ENCODE measurements around the gene ZNF335. TPM values are rescaled to one million over a fixed set of nuclear protein-coding genes. Genes with fewer than 3 reads are reported as not detected.

ZNF335 gene
- total and polyA plus RNA-seq, 2 of the 13 experiments (the other 11 are each of a cell fraction or from before 2014, with no cell fraction given) = 9.7 to 13.7 TPM

- TF ChIP-seq KDM2A (CRISPR knock-in tag; IDR thresholded peaks at IDR 0.05; ENCODE audit: borderline replicate concordance, low read depth) (peak; percentile 14; the same call in 1 of the 2 replicates), HNF4A (CRISPR knock-in tag; IDR thresholded peaks at IDR 0.05) (peak; percentile 24; the same call in 1 of the 2 replicates), RAD21 (CRISPR knock-in tag; IDR thresholded peaks at IDR 0.05) (peak; percentile 25; the same call in 1 of the 2 replicates), ZNF432 (CRISPR knock-in tag; IDR thresholded peaks at IDR 0.05; ENCODE audit: borderline replicate concordance) (no peak), ZNF816 (CRISPR knock-in tag; IDR thresholded peaks at IDR 0.05; ENCODE audit: borderline replicate concordance) (peak; percentile 59; the same call in 1 of the 2 replicates), AHDC1 (CRISPR knock-in tag; IDR thresholded peaks at IDR 0.05; ENCODE audit: borderline replicate concordance) (peak; percentile 51; the same call in 1 of the 2 replicates), ZNF335 (CRISPR knock-in tag; IDR thresholded peaks at IDR 0.05) (peak; percentile 38; the same call in 1 of the 2 replicates), BCL6 (CRISPR knock-in tag; IDR thresholded peaks at IDR 0.05) (no peak), NCOR1 (IDR thresholded peaks at IDR 0.05; ENCODE audit: borderline replicate concordance, low read length) (0 out of 2 replicates have a peak, but pooled peaks have one; percentile 19), RCOR2 (CRISPR knock-in tag; IDR thresholded peaks at IDR 0.05) (0 out of 2 replicates have a peak, but pooled peaks have one; percentile 18)
- TF ChIP-seq, protein P1, sequence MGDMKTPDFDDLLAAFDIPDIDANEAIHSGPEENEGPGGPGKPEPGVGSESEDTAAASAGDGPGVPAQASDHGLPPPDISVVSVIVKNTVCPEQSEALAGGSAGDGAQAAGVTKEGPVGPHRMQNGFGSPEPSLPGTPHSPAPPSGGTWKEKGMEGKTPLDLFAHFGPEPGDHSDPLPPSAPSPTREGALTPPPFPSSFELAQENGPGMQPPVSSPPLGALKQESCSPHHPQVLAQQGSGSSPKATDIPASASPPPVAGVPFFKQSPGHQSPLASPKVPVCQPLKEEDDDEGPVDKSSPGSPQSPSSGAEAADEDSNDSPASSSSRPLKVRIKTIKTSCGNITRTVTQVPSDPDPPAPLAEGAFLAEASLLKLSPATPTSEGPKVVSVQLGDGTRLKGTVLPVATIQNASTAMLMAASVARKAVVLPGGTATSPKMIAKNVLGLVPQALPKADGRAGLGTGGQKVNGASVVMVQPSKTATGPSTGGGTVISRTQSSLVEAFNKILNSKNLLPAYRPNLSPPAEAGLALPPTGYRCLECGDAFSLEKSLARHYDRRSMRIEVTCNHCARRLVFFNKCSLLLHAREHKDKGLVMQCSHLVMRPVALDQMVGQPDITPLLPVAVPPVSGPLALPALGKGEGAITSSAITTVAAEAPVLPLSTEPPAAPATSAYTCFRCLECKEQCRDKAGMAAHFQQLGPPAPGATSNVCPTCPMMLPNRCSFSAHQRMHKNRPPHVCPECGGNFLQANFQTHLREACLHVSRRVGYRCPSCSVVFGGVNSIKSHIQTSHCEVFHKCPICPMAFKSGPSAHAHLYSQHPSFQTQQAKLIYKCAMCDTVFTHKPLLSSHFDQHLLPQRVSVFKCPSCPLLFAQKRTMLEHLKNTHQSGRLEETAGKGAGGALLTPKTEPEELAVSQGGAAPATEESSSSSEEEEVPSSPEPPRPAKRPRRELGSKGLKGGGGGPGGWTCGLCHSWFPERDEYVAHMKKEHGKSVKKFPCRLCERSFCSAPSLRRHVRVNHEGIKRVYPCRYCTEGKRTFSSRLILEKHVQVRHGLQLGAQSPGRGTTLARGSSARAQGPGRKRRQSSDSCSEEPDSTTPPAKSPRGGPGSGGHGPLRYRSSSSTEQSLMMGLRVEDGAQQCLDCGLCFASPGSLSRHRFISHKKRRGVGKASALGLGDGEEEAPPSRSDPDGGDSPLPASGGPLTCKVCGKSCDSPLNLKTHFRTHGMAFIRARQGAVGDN (CRISPR knock-in tag; IDR thresholded peaks at IDR 0.05) = peak; percentile 24; the same call in 1 of the 2 replicates
- TF ChIP-seq, protein P2, sequence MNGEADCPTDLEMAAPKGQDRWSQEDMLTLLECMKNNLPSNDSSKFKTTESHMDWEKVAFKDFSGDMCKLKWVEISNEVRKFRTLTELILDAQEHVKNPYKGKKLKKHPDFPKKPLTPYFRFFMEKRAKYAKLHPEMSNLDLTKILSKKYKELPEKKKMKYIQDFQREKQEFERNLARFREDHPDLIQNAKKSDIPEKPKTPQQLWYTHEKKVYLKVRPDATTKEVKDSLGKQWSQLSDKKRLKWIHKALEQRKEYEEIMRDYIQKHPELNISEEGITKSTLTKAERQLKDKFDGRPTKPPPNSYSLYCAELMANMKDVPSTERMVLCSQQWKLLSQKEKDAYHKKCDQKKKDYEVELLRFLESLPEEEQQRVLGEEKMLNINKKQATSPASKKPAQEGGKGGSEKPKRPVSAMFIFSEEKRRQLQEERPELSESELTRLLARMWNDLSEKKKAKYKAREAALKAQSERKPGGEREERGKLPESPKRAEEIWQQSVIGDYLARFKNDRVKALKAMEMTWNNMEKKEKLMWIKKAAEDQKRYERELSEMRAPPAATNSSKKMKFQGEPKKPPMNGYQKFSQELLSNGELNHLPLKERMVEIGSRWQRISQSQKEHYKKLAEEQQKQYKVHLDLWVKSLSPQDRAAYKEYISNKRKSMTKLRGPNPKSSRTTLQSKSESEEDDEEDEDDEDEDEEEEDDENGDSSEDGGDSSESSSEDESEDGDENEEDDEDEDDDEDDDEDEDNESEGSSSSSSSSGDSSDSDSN (CRISPR knock-in tag; IDR thresholded peaks at IDR 0.05) = peak; percentile 37; the same call in 1 of the 2 replicates
Observed at GRCh38 chr20:45924391-45925261, 47.4 kb downstream of the ZNF335 start (continued).

All from HepG2 (cell line).